K562 (cell line): Measurements from ENCODE around the gene ABCA1. TPM values are rescaled to one million over a fixed set of nuclear protein-coding genes. Genes with fewer than 3 reads are reported as not detected.
A peak's percentile ranks its signal among the peaks of the same experiment; 100 is the strongest.

Experiments used
- ATAC-seq: fragments of 200-7000 bp; cut with Tn5 transposase; 3 replicates; pipeline ENCODE4 v1.9.1; 2020; ENCODE audit warnings: moderate library complexity
- BruUV-seq: library from RNA; stranded (reverse); fragments of 400-500 nt; replicated peaks from 2 replicates; lab custom pipeline; 2021; lab: Mats Ljungman, UMichigan
- CTCF ChIA-PET: fragments of 300-600 bp; formaldehyde crosslinking; extraction: SDS; loops from one replicate; lab custom pipeline; 2021; ENCODE audit warnings: low intra/inter-chr PET ratio; lab: Yijun Ruan, JAX
- POLR2A ChIA-PET: fragments of 300-600, 350-650 bp; sonication (Branson Sonifier 250); formaldehyde crosslinking; extraction: SDS; loops from one replicate; lab custom pipeline; 2021; ENCODE audit warnings: antibody characterized with exemption, inconsistent platforms; lab: Yijun Ruan, JAX
- DNase-seq, 4 experiments: peaks; one replicate each; pipeline versions ENCODE4 v3.0.0 to v3.0.0-alpha.2; 2011 to 2018; ENCODE audit warnings: low spot score in 3 of 4, mixed read lengths in 3 of 4; ENCODE audit errors: extremely low read depth in 1 of 4
- FAIRE-seq: peaks from 2 replicates; lab custom pipeline; 2011; peaks lifted over from hg19 to GRCh38; lab: Jason Lieb, UNC
- H2AFZ ChIP-seq: 2 replicates; pipeline ENCODE4 v1.6.0; 2011; ENCODE audit warnings: low read depth, low read length, control low read depth, inconsistent platforms
- H3K27ac ChIP-seq: fragments of 200-600 bp; 3 replicates; pipeline ENCODE4 v1.8.0; 2011; ENCODE audit warnings: low read depth, mild to moderate bottlenecking, control low read depth, inconsistent platforms, low read length, moderate library complexity, mixed read lengths; ENCODE audit errors: extremely low read depth
- H3K27me3 ChIP-seq, 2 experiments: fragments of 300-600 bp in 1 of 2; 2 replicates in 1 of 2; 3 replicates in 1 of 2; pipeline versions ENCODE4 v1.6.0 to v1.8.0; 2011; ENCODE audit warnings: inconsistent platforms in 2 of 2, low read length in 2 of 2, mild to moderate bottlenecking in 1 of 2, mixed read lengths in 1 of 2, moderate library complexity in 1 of 2; ENCODE audit not compliant: control insufficient read depth in 2 of 2, insufficient read depth in 2 of 2
- H3K36me3 ChIP-seq: fragments of 300-600 bp; 3 replicates; pipeline ENCODE4 v1.8.0; 2011; ENCODE audit warnings: mild to moderate bottlenecking, low read length, inconsistent platforms; ENCODE audit not compliant: control insufficient read depth, insufficient read depth
- H3K4me1 ChIP-seq, 2 experiments: fragments of 200-600 bp in 1 of 2; replicated peaks in 1 of 2; 2 replicates in 1 of 2; 3 replicates in 1 of 2; pipeline versions ENCODE4 v1.5.1 to v1.8.0; 2011; ENCODE audit warnings: inconsistent platforms in 2 of 2, low read length in 2 of 2, mild to moderate bottlenecking in 1 of 2, mixed read lengths in 1 of 2, moderate library complexity in 1 of 2; ENCODE audit not compliant: control insufficient read depth in 2 of 2, insufficient read depth in 2 of 2
- H3K4me2 ChIP-seq: 2 replicates; pipeline ENCODE4 v1.6.1; 2011; ENCODE audit warnings: low read length, control low read depth, inconsistent platforms, mixed read lengths; ENCODE audit not compliant: insufficient read depth
- H3K4me3 ChIP-seq: fragments of 200-600 bp; sonication (generic), shearing (Covaris generic); 2 replicates; pipeline ENCODE4 v1.5.1; 2016; ENCODE audit warnings: control low read depth, inconsistent platforms
- H3K79me2 ChIP-seq: fragments of 200-600 bp; 3 replicates; pipeline ENCODE4 v1.8.0; 2011; ENCODE audit warnings: low read length, inconsistent platforms; ENCODE audit not compliant: control insufficient read depth, insufficient read depth
- H3K9ac ChIP-seq, 2 experiments: 2 replicates each; pipeline versions ENCODE4 v1.6.0 to v1.6.1; 2011; ENCODE audit warnings: low read depth in 2 of 2, low read length in 2 of 2, control low read depth in 1 of 2, inconsistent platforms in 1 of 2, mild to moderate bottlenecking in 1 of 2, mixed read lengths in 1 of 2; ENCODE audit not compliant: insufficient read depth in 1 of 2
- H3K9me1 ChIP-seq: one replicate; pipeline ENCODE4 v1.6.0; 2011; ENCODE audit warnings: inconsistent platforms, mild to moderate bottlenecking, low read length, moderate library complexity; ENCODE audit not compliant: control insufficient read depth, insufficient read depth
- H3K9me3 ChIP-seq: replicated peaks from 2 replicates; pipeline ENCODE4 v1.5.1; 2011; ENCODE audit warnings: low read depth, low read length, inconsistent platforms; ENCODE audit not compliant: control insufficient read depth, insufficient read depth
- H4K20me1 ChIP-seq: replicated peaks from 2 replicates; pipeline ENCODE4 v1.6.1; 2011; ENCODE audit warnings: low read length, inconsistent platforms, mixed read lengths; ENCODE audit not compliant: control insufficient read depth, insufficient read depth
- CBFA2T3 ChIP-seq: fragments of 450-650 bp; IDR thresholded peaks from 2 replicates; pipeline ENCODE4 v1.6.1; 2017
- CBX1 ChIP-seq: sonication (generic); IDR thresholded peaks from 2 replicates; pipeline ENCODE4 v1.6.1; 2016; ENCODE audit warnings: antibody characterized with exemption, low read depth, mild to moderate bottlenecking
- CREB3 ChIP-seq: fragments of 450-650 bp; conservative IDR thresholded peaks from 2 replicates; pipeline ENCODE4 v1.6.1; 2016; ENCODE audit warnings: missing genetic modification characterization, low read depth, mild to moderate bottlenecking, missing compliant biosample characterization, moderate library complexity
- EZH2 ChIP-seq: IDR thresholded peaks from 2 replicates; pipeline ENCODE4 v1.6.1; 2012; ENCODE audit warnings: low read depth, mild to moderate bottlenecking, inconsistent platforms, low read length, borderline replicate concordance
- JUND ChIP-seq, 2 experiments: IDR thresholded peaks; 2 replicates in 1 of 2; 3 replicates in 1 of 2; pipeline ENCODE4 v1.6.1; 2011; ENCODE audit warnings: borderline replicate concordance in 2 of 2, low read depth in 2 of 2, low read length in 2 of 2, improper control_type of control experiment in 1 of 2, missing biosample characterization in 1 of 2, missing genetic modification characterization in 1 of 2, missing genetic modification reagents in 1 of 2
- MEIS2 ChIP-seq: fragments of 450-650 bp; IDR thresholded peaks from 2 replicates; pipeline ENCODE4 v1.6.1; 2014; ENCODE audit warnings: mild to moderate bottlenecking; ENCODE audit not compliant: partially characterized antibody
- NCOA2 ChIP-seq, 2 experiments: fragments of 450-650 bp; IDR thresholded peaks; 2 replicates each; pipeline ENCODE4 v1.6.1; 2018; ENCODE audit warnings: mild to moderate bottlenecking in 2 of 2, moderate library complexity in 1 of 2; ENCODE audit not compliant: partially characterized antibody in 2 of 2
- NFYB ChIP-seq: IDR thresholded peaks from 2 replicates; pipeline ENCODE4 v1.6.1; 2011; ENCODE audit warnings: mild to moderate bottlenecking, moderate library complexity; ENCODE audit not compliant: insufficient read length; ENCODE audit errors: extremely low read depth
- NR2C1 ChIP-seq, 2 experiments: fragments of 450-650 bp; IDR thresholded peaks; 2 replicates each; pipeline ENCODE4 v1.6.1; 2017; ENCODE audit warnings: mild to moderate bottlenecking in 2 of 2, antibody characterized with exemption in 1 of 2, inconsistent platforms in 1 of 2, missing compliant biosample characterization in 1 of 2, missing genetic modification characterization in 1 of 2
- POLR2AphosphoS2 ChIP-seq: IDR thresholded peaks from 2 replicates; pipeline ENCODE4 v1.6.1; 2012; ENCODE audit warnings: low read length, improper control_type of control experiment
- PTTG1 ChIP-seq: fragments of 450-650 bp; IDR thresholded peaks from 2 replicates; pipeline ENCODE4 v1.6.1; 2016; ENCODE audit warnings: low read depth, mild to moderate bottlenecking, missing genetic modification characterization, missing compliant biosample characterization
- SRSF9 ChIP-seq: fragments of 200-400 bp; formaldehyde crosslinking; IDR thresholded peaks from 2 replicates; pipeline ENCODE4 v1.6.1; 2017; ENCODE audit warnings: low read depth, low read length, borderline replicate concordance
- TAF7 ChIP-seq: fragments of 450-650 bp; IDR thresholded peaks from 2 replicates; pipeline ENCODE4 v1.6.1; 2016; ENCODE audit warnings: missing genetic modification characterization, missing compliant biosample characterization
- TRIM24 ChIP-seq, 2 experiments: fragments of 450-650 bp; IDR thresholded peaks; 2 replicates each; pipeline ENCODE4 v1.6.1; 2016
- ZNF695 ChIP-seq: fragments of 450-650 bp; formaldehyde crosslinking; IDR thresholded peaks from 2 replicates; pipeline ENCODE4 v1.4.0; 2020; ENCODE audit warnings: mild to moderate bottlenecking, moderate library complexity
- ZNF76 ChIP-seq: fragments of 250-450 bp; sonication (Bioruptor Pico); IDR thresholded peaks from 2 replicates; pipeline ENCODE4 v1.4.0; 2020; ENCODE audit warnings: mild to moderate bottlenecking, moderate library complexity, borderline replicate concordance
- WGBS: fragments of 100-300 bp; shearing (Covaris generic); methylation state at CpG from one replicate; pipeline ENCODE4 v1.1.6; 2016; ENCODE audit warnings: low coverage, mixed read lengths; ENCODE audit not compliant: insufficient coverage; ENCODE audit errors: missing lambda C conversion rate; 5-methylcytosine and 5-hydroxymethylcytosine counted together
- in situ Hi-C: fragments of 300-500 bp; cut with MboI; formaldehyde crosslinking; loops from 4 replicates; pipeline ENCODE4 v1.15.0; 2018; ENCODE audit warnings: inconsistent platforms, mixed read lengths
- intact Hi-C: fragments of 100-400 bp; cut with micrococcal nuclease; formaldehyde crosslinking; loops from 2 replicates; pipeline ENCODE4 v1.14.2; 2022
- polyA plus RNA-seq, 8 experiments: library from polyadenylated mRNA; depleted of rRNA in 4 of 8; stranded (reverse) in 5 of 8; unstranded in 3 of 8; fragments of >200 nt; fragmentation: Nextera tagmentation in 2 of 8; fragmentation: Illumina TruSeq in 1 of 8; extraction: Ambion mirVana in 2 of 8; extraction: Trizol in 1 of 8; gene quantifications; 2 replicates each; pipeline versions ENCODE4 v1.2.1 to v1.2.3, GENCODE V29; 2011 to 2014; ENCODE audit warnings: inconsistent platforms in 1 of 8, missing spikeins in 1 of 8
- total RNA-seq, 7 experiments: library from RNA; depleted of rRNA in 6 of 7; stranded (reverse); fragments of >200 nt in 6 of 7; fragmentation: Illumina TruSeq in 2 of 7; extraction: Trizol in 2 of 7; gene quantifications; 2 replicates each; pipeline versions ENCODE4 v1.2.1 to v1.2.3, GENCODE V29; 2011 to 2021; ENCODE audit warnings: low replicate concordance in 1 of 7
- TF ChIP-seq, protein P1 (sequence below): sonication (generic); formaldehyde crosslinking; IDR thresholded peaks from 2 replicates; pipeline ENCODE4 v1.4.0; 2020; ENCODE audit warnings: mild to moderate bottlenecking, missing genetic modification reagents
- TF ChIP-seq, protein P2 (sequence below): sonication (generic); formaldehyde crosslinking; IDR thresholded peaks from 2 replicates; pipeline ENCODE4 v1.9.0; 2022; ENCODE audit warnings: mild to moderate bottlenecking, missing genetic modification reagents

The ABCA1 gene
- total and polyA plus RNA-seq, 9 of the 15 experiments (the other 6 are each of a cell fraction or from before 2014, with no cell fraction given) = under 0.01 to 0.18 (median 0.02) TPM; not detected in 5

DNA sequence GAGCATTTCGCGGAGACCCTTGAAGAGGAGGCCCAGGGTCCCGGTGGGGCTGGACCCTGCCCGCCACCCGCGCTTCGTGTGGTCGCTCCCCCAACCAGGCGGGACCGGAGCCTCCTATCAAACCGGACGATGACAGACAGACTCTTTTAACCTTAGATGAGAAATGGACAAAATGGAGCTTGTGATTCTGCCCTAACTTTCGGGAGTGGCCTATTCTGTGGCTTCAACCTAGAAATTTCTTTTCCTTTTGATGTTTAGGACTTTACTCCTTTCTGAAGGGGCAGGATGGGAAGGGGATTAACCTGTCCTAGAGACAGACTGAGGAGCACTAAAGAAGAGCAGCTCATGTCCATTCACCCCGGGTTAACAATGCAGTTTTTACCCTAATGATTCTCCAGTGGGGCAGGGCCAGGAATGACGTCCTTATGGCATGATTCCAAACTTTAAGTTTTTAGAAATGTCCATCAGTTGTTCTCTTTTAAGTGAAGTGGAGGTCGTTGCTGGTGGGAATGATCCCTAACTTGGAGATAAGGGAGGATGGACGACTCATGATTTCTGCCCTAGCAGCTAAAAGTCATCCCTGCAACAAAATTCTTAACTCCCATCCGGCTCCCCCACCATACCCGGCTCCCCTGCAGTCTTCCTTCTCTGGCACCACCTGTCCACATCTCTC lies 179.5 kb downstream of the ABCA1 start:
- Histone ChIP-seq H2AFZ (peak overlapping the region; percentile 99), H3K9me3 (no peaks in the 10 kb centered on the region), H3K4me3 (peak overlapping the region; percentile 80), H3K27ac (peak overlapping the region; percentile 89), H3K9ac (peak overlapping the region; percentile 80 to 96), H3K27me3 (no peaks in the 10 kb centered on the region), H3K9me1 (no peaks in the 10 kb centered on the region), H3K4me2 (peak overlapping the region; percentile 99), H3K4me1 (peaks cover 13 to 26% of the 10 kb centered on the region in 2 experiments; a peak in 4 of 5 replicates), H3K79me2 (peaks cover 39% of the 10 kb centered on the region), H4K20me1 (no peaks in the 10 kb centered on the region), H3K36me3 (peaks cover 22% of the 10 kb centered on the region)
- ChIA-PET CTCF (no interaction called here), POLR2A (interaction anchor here (0.8 to 1.5 kb wide), 5 partner anchors 8 to 621 kb away, joined by 3 to 5 read pairs (median 4); partner anchors contain the start of gene NIPSNAP3B)
- no peak for FAIRE-seq
- 4% methylated on average over 18 of the region's 19 CpGs for WGBS
- ATAC-seq = peak; percentile 12
- in situ Hi-C loops (no loop called here), intact Hi-C loops (loop anchor here (5.0 to 10.0 kb wide), 2 partner anchors 264 to 656 kb away; partner anchors contain the start of gene SMC2)
- no TSS peak for BruUV-seq
- DNase-seq = peak; percentile 15 to 43 (median 26)
- TF ChIP-seq CREB3 (tag) (no peak), NCOA2 (IDR thresholded peaks at IDR 0.05; ENCODE audit: partially characterized antibody in 2 of 2) (peak in 1 of 2 experiments; percentile 5), POLR2AphosphoS2 (no peak), PTTG1 (tag) (no peak), JUND (IDR thresholded peaks at IDR 0.05; ENCODE audit: borderline replicate concordance, low read depth, low read length) (no peak), JUND (tag; IDR thresholded peaks at IDR 0.05; ENCODE audit: borderline replicate concordance, low read depth, low read length) (no peak), TRIM24 (IDR thresholded peaks at IDR 0.05) (no peak), EZH2 (no peak), CBX1 (0 out of 2 replicates have a peak, but pooled peaks have one; percentile 3), MEIS2 (peak; percentile 62), SRSF9 (no peak), ZNF76 (CRISPR knock-in tag) (no peak), CBFA2T3 (no peak), TAF7 (tag) (no peak), ZNF695 (CRISPR knock-in tag) (no peak), NFYB (no peak), NR2C1 (IDR thresholded peaks at IDR 0.05) (no peak), NR2C1 (tag; IDR thresholded peaks at IDR 0.05) (no peak)
- TF ChIP-seq, protein P1, sequence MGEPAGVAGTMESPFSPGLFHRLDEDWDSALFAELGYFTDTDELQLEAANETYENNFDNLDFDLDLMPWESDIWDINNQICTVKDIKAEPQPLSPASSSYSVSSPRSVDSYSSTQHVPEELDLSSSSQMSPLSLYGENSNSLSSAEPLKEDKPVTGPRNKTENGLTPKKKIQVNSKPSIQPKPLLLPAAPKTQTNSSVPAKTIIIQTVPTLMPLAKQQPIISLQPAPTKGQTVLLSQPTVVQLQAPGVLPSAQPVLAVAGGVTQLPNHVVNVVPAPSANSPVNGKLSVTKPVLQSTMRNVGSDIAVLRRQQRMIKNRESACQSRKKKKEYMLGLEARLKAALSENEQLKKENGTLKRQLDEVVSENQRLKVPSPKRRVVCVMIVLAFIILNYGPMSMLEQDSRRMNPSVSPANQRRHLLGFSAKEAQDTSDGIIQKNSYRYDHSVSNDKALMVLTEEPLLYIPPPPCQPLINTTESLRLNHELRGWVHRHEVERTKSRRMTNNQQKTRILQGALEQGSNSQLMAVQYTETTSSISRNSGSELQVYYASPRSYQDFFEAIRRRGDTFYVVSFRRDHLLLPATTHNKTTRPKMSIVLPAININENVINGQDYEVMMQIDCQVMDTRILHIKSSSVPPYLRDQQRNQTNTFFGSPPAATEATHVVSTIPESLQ = 0 out of 2 replicates have a peak, but pooled peaks have one; percentile 12
- TF ChIP-seq, protein P2, sequence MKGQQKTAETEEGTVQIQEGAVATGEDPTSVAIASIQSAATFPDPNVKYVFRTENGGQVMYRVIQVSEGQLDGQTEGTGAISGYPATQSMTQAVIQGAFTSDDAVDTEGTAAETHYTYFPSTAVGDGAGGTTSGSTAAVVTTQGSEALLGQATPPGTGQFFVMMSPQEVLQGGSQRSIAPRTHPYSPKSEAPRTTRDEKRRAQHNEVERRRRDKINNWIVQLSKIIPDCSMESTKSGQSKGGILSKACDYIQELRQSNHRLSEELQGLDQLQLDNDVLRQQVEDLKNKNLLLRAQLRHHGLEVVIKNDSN (CRISPR knock-in tag) = 0 out of 2 replicates have a peak, but pooled peaks have one; percentile 16
